ENCODE results near the gene PDAP1.

- TF ChIP-seq CTCF (conservative IDR thresholded peaks at IDR 0.05) (no peak), ZFX (IDR thresholded peaks at IDR 0.05) (no peak)
Observed at GRCh38 chr7:99363286-99363685, 45.1 kb downstream of the PDAP1 start.
